HepG2 (cell line): ENCODE data around the gene OR1F1. TPM values are rescaled to one million over a fixed set of nuclear protein-coding genes. Genes with fewer than 3 reads are reported as not detected.

ENCODE experiments used
- ATRX ChIP-seq: sonication (generic); formaldehyde crosslinking; IDR thresholded peaks from 2 replicates; pipeline ENCODE4 v1.4.0; 2020; ENCODE audit warnings: missing genetic modification reagents, borderline replicate concordance
- GATAD2A ChIP-seq: IDR thresholded peaks from 2 replicates; pipeline ENCODE4 v1.6.1; 2016
- GMEB1 ChIP-seq: sonication (generic); formaldehyde crosslinking; IDR thresholded peaks from 2 replicates; pipeline ENCODE4 v1.5.1; 2020; ENCODE audit warnings: missing genetic modification reagents, mild to moderate bottlenecking, borderline replicate concordance
- HNF1A ChIP-seq, 2 experiments: sonication (generic) in 1 of 2; formaldehyde crosslinking in 1 of 2; IDR thresholded peaks; 2 replicates each; pipeline versions ENCODE4 v1.4.0 to v1.6.1; 2016 to 2020; ENCODE audit warnings: borderline replicate concordance in 1 of 2, low read depth in 1 of 2, mild to moderate bottlenecking in 1 of 2, missing genetic modification reagents in 1 of 2
- MIER3 ChIP-seq: IDR thresholded peaks from 2 replicates; pipeline ENCODE4 v1.6.1; 2016; ENCODE audit warnings: missing compliant biosample characterization, borderline replicate concordance
- MIXL1 ChIP-seq: IDR thresholded peaks from 2 replicates; pipeline ENCODE4 v1.6.1; 2016
- NR3C1 ChIP-seq: sonication (generic); formaldehyde crosslinking; IDR thresholded peaks from 2 replicates; pipeline ENCODE4 v1.4.0; 2020; ENCODE audit warnings: missing genetic modification reagents
- PCBP2 ChIP-seq: fragments of 200-400 bp; formaldehyde crosslinking; optimal IDR thresholded peaks from 2 replicates; pipeline ENCODE3; 2018; ENCODE audit warnings: low read length, low read depth; ENCODE audit not compliant: poor library complexity, severe bottlenecking
- RFXAP ChIP-seq: sonication (generic); formaldehyde crosslinking; IDR thresholded peaks from 2 replicates; pipeline ENCODE4 v1.4.0; 2020; ENCODE audit warnings: missing genetic modification reagents, borderline replicate concordance
- TCF7L2 ChIP-seq: IDR thresholded peaks from 2 replicates; pipeline ENCODE4 v1.6.1; 2011; ENCODE audit warnings: mild to moderate bottlenecking, low read depth, low read length, moderate library complexity
- ZBTB4 ChIP-seq: sonication (generic); formaldehyde crosslinking; IDR thresholded peaks from 2 replicates; pipeline ENCODE4 v1.4.0; 2020; ENCODE audit warnings: missing genetic modification reagents, mild to moderate bottlenecking, borderline replicate concordance
- ZNF333 ChIP-seq: sonication (generic); formaldehyde crosslinking; IDR thresholded peaks from 2 replicates; pipeline ENCODE4 v1.4.0; 2020; ENCODE audit warnings: mild to moderate bottlenecking, missing genetic modification reagents, borderline replicate concordance
- ZNF512B ChIP-seq: sonication (generic); formaldehyde crosslinking; IDR thresholded peaks from 2 replicates; pipeline ENCODE4 v1.5.1; 2020; ENCODE audit warnings: missing genetic modification reagents, mild to moderate bottlenecking, borderline replicate concordance
- ZNF639 ChIP-seq: conservative IDR thresholded peaks from 2 replicates; pipeline ENCODE4 v1.6.1; 2018; ENCODE audit warnings: missing genetic modification reagents
- polyA plus RNA-seq, 8 experiments: library from polyadenylated mRNA; depleted of rRNA in 3 of 8; stranded (reverse) in 7 of 8; unstranded in 1 of 8; fragments of >200 nt; fragmentation: Illumina TruSeq in 4 of 8; extraction: Trizol in 4 of 8; gene quantifications; 2 replicates each; pipeline versions ENCODE4 v1.2.1 to v1.2.3, GENCODE V29; 2011 to 2016; ENCODE audit warnings: low read depth in 4 of 8, missing spikeins in 1 of 8, mixed read lengths in 1 of 8; ENCODE audit not compliant: insufficient read depth in 1 of 8
- total RNA-seq, 5 experiments: library from RNA; depleted of rRNA; stranded (reverse); fragments of >200 nt; fragmentation: Illumina TruSeq; extraction: Trizol; gene quantifications; 2 replicates each; pipeline ENCODE4 v1.2.3, GENCODE V29; 2016; ENCODE audit warnings: low read depth in 1 of 5

Gene OR1F1
- total and polyA plus RNA-seq, 2 of the 13 experiments (the other 11 are each of a cell fraction or from before 2014, with no cell fraction given): 0.90 TPM; not detected in 1

GRCh38 chr16:3157229-3158025 lies 30.6 kb upstream of the OR1F1 start (continued):
- TF ChIP-seq HNF1A (IDR thresholded peaks at IDR 0.05; ENCODE audit: low read depth): 0 out of 2 replicates have a peak, but pooled peaks have one; percentile 20
- no peak for TF ChIP-seq HNF1A (CRISPR knock-in tag; IDR thresholded peaks at IDR 0.05; ENCODE audit: borderline replicate concordance)
- TF ChIP-seq RFXAP: 0 out of 2 replicates have a peak, but pooled peaks have one; percentile 31
- peak; percentile 4; the same call in 1 of the 2 replicates for TF ChIP-seq MIER3 (CRISPR knock-in tag)
- no peak for TF ChIP-seq ZNF639 (CRISPR knock-in tag)
- no peak for TF ChIP-seq ZNF512B (CRISPR knock-in tag)
- no peak for TF ChIP-seq PCBP2
- peak; percentile 82 for TF ChIP-seq GATAD2A (CRISPR knock-in tag)
- no peak for TF ChIP-seq ZNF333 (CRISPR knock-in tag)
- TF ChIP-seq ZBTB4: no peak
- no peak for TF ChIP-seq MIXL1 (CRISPR knock-in tag)
- TF ChIP-seq TCF7L2: no peak
- no peak for TF ChIP-seq ATRX (CRISPR knock-in tag)
- TF ChIP-seq NR3C1 (CRISPR knock-in tag): no peak
- TF ChIP-seq GMEB1 (CRISPR knock-in tag): peak; percentile 44; the same call in 1 of the 2 replicates
